ENCODE results near the gene EPC1.

DNA sequence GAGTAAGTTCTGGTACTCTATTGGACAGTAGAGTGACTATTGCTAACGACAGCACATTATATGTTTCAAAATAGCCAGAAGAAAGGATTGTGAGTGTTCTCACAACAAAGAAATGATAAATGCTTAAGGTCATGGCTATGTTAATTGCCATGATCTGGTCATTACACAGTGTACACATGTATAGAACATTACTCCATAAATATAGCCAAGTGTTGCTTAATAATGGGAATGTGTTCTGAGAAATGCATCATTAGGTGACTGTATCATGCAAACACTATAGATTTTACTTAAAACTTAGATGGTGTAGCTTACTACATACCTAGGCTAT is 19.6 kb downstream of the EPC1 start:
- TF ChIP-seq, protein P1, sequence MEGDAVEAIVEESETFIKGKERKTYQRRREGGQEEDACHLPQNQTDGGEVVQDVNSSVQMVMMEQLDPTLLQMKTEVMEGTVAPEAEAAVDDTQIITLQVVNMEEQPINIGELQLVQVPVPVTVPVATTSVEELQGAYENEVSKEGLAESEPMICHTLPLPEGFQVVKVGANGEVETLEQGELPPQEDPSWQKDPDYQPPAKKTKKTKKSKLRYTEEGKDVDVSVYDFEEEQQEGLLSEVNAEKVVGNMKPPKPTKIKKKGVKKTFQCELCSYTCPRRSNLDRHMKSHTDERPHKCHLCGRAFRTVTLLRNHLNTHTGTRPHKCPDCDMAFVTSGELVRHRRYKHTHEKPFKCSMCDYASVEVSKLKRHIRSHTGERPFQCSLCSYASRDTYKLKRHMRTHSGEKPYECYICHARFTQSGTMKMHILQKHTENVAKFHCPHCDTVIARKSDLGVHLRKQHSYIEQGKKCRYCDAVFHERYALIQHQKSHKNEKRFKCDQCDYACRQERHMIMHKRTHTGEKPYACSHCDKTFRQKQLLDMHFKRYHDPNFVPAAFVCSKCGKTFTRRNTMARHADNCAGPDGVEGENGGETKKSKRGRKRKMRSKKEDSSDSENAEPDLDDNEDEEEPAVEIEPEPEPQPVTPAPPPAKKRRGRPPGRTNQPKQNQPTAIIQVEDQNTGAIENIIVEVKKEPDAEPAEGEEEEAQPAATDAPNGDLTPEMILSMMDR (conservative IDR thresholded peaks at IDR 0.05; ENCODE audit: low read length): no peak
- no peak for TF ChIP-seq EZH2phosphoT487 (IDR thresholded peaks at IDR 0.05; ENCODE audit: borderline replicate concordance, low read depth, low read length)

All from OCI-LY7 (cell line).